ENCODE results near the gene HDGFL2.

The HDGFL2 gene

DNA sequence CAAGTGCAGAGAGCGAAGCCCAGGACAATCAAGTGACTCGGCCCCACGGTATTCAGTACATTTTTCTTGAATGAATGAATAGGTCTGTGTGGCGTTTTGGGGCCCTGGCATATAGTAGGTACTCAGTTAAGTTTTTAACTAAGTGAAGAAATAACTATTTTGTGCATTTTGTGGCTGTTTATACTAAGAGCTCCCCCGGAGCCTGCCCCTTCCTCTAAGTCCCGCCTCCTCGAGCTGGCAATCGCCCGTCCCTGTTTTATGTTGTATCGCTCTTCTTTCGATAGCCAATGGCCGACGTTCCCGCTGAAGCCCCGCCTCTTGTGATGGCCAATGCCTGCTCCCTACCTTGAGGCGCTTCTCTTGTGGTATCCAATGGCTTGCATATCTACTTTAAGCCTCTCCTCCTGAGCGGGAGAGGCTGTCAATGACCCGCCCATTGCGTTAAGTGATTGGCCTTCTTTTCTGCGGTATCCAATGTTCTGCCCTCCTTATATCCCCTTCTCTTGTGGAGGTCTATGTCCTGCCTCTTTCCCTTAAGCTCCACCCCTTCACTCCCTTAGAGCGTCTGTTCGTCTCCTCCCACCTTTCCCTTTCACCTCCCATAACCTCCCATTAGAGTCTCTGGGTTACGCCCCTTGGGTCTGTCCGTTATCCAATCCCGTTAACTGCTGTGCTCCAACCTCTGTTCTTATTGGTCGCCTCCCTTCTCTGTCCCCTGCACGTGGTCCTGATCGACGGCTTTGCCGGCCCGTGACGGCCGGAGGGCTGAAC lies 509 bp upstream of the HDGFL2 start:
- peak; percentile 100 for DNase-seq (ENCODE audit: low read depth)

DNA sequence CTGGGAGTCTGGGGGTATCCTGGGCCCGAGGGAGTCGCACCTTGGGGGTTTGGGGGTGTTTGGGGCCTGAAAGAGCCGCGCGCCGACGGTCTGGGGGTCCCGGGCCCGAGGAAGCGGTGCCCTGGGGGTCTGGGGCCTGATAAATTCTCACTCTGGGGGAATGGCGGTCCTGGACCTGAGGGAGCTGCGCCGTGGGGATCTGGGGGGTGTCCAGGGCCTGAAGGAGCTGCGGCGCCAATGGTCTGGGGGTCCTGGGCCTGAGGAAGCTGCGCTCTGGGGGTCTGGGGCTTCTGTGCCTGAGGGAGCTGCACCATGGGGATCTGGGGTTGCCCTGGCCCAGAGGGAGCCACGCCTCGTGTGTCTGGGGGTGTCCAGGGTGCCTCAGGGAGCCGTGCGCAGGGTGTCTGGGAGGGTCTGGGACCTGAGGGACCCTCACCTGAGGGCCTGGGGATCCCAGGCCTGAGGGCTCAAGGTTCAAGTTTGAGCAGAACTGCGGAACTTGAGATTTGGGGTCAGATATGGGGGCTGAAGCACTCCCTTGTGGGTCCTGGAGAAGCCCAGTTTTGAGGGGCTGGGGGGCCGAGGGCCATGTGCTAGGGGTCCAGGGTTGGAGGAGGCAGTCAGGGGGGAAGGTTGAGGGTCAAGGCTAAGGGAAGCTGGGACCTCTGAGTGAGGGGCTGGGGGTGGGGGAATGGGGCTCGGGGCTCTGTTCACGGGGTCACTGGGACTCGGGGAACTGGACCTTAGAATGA lies 1.1 kb downstream of the HDGFL2 start:
- no peak for DNase-seq (ENCODE audit: low read depth)

DNA sequence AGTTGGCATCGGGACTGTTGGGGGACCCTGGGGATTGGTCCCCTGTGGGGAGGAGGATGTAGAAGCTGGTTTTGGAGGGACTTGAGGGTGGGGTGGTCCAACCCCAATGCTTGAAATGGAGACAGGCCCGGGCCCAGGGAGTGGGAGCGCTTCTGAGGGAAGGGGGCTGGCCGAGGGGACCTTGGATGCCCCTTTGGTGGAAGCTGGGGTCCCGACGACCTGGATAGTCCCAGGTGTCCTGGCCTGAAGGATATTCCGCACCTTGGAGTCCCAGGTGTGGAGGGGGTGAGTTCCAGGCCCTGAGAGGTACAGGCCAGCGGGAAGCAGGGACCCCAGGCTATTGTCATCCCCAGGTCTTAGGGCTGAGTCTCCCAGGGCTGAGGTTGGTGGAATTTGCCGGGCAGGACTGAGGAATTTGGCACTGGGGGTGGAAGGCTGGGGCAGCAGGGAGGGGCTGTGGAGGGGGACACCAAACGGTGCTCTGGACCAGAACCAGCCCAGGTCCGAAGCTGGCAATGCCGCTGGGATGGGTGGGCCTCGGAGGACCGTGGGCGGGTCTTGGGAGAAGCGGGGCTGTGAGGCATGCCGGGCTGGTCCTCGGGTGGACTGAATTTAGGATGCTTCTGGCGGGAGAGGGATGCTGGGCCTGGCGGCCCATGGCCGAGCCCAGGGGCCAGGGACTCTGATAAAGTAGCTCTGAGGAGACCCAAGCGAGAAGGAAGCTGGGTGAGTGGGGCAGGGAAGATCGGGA lies 1.8 kb downstream of the HDGFL2 start:
- no peak for DNase-seq (ENCODE audit: low read depth)

DNA sequence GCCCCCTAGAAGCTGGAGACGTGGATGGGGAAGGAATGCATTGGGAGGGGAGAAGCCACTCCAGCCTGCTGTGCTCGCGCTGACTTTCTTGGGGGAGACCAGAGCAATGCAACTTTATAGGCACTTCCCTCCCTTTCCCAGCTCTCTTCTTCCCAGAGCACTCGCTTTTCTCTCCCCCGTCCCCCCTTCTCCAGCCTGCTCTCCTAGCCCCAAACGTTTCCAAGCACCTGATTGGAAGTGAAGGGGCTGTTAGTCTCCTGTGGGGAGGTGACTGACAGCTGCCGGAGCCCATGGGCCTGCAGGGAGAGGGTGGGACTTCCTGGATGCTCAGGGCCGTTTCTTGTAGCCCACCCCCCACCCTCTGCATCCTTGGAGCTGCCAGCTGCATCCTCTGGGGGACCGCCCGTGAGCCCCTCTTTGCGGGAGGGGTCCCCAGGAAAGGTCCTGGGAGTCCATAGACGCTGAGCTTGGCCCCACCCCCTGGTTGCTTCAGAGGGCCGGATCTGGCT lies 2.5 kb downstream of the HDGFL2 start:
- no peak for DNase-seq (ENCODE audit: low read depth)

DNA sequence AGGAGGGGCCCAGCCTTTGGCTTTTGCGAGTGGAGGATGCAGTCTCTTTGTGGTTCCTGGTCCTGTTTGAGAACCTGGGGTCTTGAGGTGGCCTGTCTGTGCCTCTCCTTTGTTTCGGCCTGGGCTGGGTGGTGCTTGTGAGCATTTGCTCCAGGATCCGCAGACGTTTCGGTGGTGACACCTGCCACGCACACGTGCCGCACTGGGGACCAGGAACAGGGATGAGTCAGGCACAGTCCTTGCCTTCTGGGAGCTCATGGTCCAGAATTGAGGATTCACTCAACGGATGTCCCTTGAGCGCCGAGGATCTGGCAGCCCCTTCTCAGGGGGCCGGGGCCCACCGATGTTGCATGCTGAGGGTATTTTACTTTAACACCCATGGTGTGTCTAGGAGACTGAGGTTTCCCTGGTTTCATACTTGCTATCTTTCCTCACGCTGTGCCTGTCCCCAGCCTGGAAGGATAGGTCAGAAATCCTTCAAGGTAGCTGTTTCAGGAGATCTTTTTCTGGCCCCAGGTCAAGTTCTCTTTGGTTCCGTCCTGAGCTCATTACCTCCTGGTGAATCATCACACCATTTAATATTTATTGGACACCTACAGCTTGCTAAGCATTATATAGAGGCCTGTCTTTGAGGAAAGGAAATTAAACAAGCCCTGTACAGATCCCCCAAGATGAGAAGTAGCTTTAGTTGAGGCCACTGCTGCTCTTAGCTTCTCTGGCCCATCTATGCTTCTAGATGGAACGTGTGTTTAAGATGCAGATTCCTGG lies 5.1 kb downstream of the HDGFL2 start:
- no peak for DNase-seq (ENCODE audit: low read depth)

DNA sequence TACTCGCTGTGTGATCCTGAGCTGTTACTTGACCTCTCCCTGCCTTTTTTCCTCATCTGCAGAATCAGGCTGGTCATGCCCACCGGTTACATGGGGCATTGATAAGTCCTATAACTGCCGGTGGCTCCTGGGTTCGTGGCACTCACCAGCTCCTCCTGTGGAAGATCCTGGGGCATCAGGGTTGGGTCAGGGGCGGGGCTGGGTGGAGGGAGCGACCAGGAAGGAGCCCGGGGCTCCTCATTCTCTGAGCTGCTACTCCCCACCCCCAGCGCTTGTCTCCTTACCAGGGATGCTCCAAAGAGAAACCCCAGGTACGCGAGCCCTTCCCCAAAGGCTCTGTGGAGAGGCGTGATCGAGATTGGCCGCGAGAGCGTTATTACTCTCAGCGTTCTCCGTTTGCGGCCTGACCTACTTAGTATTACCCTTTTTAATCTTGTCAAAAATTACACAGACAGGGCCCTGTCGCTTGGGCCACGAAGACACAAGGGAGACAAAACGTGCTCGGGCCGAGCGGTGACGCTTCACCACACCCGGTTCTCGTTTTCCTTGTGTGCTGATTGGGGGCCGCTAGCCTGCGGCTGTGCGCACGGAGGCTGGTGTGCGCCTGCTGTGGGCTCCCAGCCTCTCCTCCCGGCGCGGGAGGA lies 10.7 kb downstream of the HDGFL2 start:
- DNase-seq (ENCODE audit: low read depth), result no peak

DNA sequence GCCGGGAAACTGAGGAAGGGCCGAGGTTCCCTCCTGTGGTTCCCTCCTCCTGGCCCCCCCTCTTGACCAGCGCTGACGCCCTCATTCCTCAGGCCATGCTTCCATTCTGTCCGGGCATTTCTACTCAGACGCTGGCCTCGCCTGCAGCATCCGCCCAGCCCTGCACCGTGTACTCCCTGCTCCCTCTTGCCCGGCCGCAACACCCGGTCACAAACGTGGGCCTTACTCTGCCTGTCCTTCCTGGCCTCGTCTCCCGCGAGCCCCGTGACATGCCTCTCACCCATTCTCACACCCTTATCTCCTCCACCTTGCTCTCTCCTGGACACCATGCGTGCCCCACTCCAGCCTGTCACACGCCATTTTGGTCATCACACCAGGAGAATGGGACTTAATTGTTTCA lies 11.3 kb downstream of the HDGFL2 start:
- DNase-seq (ENCODE audit: low read depth), result no peak

DNA sequence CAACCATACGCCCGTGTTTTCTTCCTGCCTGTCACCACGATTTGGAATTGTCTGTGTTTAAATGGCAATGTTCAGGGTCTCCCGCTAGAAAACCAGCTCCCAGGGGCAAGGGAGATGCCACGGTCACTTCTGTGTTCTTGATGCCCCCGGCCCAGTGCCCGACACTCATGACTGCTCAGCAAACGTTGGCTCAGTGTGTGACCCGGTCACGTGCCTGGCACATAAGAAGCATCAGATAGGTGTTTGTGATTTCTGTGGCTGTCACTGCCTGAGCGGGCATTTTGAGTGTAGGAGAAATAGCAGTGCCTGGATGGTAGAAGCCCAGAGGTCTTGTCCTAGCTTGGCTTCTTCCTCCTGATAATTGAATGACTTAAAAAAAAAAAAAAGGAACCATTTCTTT lies 15.5 kb downstream of the HDGFL2 start:
- DNase-seq (ENCODE audit: low read depth), result no peak

DNA sequence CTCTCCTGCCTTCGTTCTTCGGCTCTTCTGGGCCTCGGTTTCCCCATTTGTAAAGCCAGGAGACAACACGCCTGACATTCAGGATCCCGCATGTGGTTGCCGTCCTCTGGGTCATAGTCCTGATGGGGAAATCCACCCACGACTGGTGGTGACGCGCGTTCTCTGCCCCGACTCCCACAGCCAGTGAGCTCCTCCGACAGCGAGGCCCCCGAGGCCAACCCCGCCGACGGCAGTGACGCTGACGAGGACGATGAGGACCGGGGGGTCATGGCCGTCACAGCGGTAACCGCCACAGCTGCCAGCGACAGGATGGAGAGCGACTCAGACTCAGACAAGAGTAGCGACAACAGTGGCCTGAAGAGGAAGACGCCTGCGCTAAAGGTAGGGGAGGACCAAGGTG lies 16.4 kb downstream of the HDGFL2 start:
- no peak for DNase-seq (ENCODE audit: low read depth)

DNA sequence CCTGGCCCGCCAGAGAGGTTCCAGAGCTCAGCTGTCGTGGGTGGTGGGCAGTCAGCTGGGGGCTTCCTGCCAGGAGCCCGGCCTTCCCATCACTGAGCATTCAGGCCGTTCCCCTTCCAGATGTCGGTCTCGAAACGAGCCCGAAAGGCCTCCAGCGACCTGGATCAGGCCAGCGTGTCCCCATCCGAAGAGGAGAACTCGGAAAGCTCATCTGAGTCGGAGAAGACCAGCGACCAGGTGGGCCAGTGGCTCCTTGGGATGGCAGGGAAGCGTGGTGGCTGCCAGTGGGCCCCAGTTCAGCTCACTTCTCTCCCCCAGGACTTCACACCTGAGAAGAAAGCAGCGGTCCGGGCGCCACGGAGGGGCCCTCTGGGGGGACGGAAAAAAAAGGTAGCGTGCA lies 19.3 kb downstream of the HDGFL2 start:
- no peak for DNase-seq (ENCODE audit: low read depth)

DNA sequence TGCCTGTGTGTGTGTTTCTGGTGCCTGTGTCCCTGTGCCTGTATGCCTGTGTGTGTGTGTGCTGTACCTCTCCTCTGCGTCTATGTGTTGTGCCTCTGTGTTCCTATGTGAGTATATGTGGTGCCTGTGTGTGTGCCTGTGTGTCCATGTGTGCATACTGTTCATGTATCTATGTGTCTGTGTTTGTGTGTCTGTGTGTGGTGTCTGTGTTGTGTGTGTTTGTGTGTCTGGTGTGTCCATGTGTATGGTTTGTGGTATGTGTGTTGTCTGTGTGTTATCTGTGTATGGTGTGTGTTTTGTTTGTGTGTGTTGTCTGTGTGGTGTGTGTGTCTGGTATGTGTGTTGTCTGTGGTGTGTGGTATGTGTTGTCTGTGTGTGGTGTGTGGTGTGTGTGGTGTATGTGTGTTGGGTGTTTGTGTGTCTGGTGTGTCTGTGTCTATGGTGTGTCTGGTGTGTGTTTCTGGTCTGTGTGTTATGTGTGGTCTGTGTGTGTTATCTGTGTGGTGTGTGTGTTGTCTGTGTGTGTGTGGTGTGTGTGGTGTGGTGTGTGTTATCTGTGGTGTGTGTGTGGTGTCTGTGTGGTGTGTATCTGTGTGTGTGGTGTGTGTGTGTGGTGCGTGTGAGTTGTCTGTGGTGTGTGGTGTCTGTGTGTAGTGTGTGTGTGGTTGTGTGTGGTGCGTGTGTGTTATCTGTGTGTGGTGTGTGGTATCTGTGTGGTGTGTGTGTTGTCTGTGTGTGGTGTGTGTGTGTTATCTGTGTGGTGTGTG lies 20.4 kb downstream of the HDGFL2 start:
- DNase-seq (ENCODE audit: low read depth), result no peak

DNA sequence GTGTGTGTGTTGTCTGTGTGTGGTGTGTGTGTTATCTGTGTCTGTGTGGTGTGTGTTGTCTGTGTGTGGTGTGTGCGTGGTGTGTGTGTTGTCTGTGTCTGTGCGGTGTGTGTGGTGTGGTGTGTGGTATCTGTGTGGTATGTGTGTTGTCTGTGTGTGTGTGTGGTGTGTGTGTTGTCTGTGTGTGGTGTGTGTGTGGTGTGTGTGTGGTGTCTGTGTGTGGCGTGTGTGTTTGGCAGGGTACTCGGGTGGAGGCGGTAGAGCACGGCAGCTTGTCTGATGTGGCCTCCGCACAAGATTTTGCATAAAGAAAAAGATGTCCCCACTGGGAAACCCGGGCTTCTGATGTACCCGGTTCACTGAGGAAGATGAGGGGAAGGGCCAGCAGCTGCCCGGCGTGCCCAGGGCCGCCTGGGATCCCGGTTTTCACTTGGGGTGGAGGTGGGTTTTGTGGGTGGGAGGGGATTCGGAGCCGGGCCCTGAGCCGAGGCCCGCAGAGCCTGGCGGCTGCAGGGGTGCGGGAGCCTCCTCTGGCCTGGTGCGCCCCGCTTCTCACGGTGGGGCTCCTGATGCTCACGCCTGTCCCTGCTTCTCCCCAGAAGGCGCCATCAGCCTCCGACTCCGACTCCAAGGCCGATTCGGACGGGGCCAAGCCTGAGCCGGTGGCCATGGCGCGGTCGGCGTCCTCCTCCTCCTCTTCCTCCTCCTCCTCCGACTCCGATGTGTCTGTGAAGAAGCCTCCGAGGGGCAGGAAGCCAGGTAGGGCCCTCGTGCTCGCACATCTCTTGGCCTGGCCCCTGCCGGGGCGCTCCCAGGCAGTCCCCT lies 21.2 kb downstream of the HDGFL2 start:
- DNase-seq (ENCODE audit: low read depth), result no peak

DNA sequence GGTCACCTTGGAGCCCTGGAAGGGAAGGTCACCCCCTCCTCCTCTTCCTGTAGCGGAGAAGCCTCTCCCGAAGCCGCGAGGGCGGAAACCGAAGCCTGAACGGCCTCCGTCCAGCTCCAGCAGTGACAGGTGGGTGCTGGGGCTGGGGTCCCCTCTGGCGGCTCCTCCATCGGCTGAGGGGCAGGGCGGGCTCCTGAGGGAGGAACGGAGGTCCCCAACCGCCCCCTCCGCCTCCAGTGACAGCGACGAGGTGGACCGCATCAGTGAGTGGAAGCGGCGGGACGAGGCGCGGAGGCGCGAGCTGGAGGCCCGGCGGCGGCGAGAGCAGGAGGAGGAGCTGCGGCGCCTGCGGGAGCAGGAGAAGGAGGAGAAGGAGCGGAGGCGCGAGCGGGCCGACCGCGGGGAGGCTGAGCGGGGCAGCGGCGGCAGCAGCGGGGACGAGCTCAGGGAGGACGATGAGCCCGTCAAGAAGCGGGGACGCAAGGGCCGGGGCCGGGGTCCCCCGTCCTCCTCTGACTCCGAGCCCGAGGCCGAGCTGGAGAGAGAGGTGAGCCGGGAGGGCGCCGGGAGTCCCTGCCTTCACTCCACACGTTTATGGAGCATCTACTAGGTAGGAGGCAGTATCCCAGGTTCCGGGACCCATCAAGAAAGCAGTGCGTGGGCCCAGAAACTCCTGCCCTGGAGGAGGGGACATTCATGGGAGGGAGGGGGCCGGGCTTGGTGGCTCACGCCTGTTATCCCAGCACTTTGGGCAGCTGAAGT lies 22.0 kb downstream of the HDGFL2 start:
- no peak for DNase-seq (ENCODE audit: low read depth)

DNA sequence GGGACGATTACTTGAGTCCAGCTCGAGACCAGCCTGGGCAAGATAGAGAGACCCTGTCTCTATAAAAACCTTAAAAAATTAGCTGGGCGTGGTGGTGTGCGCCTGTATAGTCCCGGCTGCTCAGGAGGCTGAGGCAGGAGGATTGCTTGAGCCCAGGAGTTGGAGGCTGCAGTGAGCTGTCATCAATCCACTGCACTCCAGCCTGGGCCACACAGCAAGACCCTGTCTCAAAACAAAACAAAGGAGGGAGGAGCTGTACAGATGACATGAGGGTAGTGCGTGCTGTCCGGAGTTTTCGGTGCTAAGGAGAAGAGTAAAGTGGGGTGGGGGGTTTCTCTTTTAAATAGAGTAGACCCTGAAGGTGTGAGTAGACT lies 22.6 kb downstream of the HDGFL2 start:
- no peak for DNase-seq (ENCODE audit: low read depth)

DNA sequence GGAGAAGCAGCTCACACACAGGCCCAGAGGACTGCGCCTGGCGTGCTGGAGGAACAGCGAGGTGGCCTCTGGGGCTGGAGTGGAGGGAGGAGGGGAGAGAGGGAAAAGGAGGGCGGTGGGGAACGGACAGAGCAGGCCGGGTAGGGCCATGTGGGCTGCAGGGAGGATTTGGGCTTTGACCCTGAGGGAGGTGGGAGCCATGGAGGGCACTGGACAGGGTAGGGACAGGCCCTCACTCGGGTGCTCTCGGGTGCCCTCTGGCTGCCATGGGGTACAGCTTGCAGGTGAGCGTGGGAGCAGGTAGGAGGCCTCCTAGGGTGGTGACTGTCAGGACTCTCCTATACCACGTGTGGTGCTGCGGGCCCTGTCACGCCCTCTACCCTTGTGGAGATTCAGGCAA lies 23.4 kb downstream of the HDGFL2 start:
- DNase-seq (ENCODE audit: low read depth), result no peak

DNA sequence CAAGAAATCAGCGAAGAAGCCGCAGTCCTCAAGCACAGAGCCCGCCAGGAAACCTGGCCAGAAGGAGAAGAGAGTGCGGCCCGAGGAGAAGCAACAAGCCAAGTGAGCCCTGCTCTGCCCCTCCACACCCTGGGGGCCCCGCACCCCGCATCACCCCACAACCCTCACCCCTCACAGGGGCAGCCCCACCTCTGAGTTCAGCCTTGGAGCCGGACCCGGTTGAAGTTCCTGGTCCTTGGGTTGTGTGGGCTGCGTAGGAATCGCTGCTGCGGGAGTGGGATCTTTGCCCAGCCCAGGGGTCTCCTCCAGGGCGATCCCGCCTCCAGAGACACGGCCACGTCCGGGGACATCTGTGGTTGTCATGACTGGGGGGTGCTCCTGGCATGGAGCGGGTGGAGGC lies 24.2 kb downstream of the HDGFL2 start:
- no peak for DNase-seq (ENCODE audit: low read depth)

DNA sequence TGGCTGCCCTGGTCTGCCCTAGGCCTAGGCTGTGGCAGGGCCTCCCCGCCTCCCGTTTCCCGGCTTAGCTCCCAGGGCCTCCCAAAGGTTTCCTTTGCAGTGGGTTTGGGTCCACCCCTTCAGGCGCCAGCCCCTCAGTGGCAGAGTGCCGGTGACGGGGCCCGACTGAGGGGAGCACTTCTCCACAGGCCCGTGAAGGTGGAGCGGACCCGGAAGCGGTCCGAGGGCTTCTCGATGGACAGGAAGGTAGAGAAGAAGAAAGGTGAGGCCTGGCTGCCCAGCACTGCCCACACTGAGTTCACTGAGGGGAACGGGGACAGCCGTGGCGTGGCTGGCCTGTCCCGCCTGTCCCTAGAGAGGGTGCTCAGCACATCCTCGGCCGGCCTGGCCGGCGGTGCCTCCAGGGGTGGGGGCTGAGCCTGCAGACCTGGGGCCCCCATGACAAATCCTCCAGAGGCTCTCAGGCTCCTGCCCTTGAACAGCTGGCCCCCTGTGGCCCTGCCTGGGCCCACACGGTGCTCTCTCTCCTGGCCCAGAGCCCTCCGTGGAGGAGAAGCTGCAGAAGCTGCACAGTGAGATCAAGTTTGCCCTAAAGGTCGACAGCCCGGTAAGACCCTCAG lies 25.8 kb downstream of the HDGFL2 start:
- DNase-seq (ENCODE audit: low read depth), result no peak

DNA sequence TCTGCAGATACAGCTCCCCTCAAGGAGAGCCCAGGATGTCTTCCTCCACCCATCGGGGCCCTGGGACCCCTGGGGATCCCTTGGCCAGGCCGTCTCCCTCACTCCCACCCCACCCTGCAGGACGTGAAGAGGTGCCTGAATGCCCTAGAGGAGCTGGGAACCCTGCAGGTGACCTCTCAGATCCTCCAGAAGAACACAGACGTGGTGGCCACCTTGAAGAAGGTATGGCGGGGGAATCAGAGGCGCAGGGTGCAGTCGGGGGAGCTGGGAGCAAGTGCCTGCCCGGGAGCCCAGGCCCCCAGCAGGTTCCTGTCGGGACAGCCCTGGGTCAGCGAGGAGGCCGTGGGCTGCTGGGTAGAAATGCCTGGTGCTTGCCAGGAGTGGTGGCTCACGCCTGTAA lies 26.6 kb downstream of the HDGFL2 start:
- DNase-seq (ENCODE audit: low read depth), result no peak

DNA sequence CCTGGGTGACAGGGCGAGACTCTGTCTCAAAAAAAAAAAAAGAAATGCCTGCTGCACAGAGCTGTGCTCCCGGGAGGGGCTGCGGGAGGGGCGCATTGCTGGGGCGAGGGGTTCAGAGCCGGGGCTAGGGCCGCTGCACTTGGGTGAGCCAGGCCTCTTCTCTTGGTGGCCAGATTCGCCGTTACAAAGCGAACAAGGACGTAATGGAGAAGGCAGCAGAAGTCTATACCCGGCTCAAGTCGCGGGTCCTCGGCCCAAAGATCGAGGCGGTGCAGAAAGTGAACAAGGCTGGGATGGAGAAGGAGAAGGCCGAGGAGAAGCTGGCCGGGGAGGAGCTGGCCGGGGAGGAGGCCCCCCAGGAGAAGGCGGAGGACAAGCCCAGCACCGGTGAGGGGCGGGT lies 27.2 kb downstream of the HDGFL2 start:
- DNase-seq (ENCODE audit: low read depth), result no peak
